IPS-18a (cell line): ENCODE data around the gene CCR5.

Source experiments
- H3K27ac ChIP-seq: one replicate; pipeline ENCODE4 v1.5.1; 2013; ENCODE audit warnings: low read length
- H3K27me3 ChIP-seq: one replicate; pipeline ENCODE4 v1.6.1; 2013; ENCODE audit warnings: mild to moderate bottlenecking, low read length; ENCODE audit not compliant: control insufficient read depth, insufficient read depth
- H3K36me3 ChIP-seq: one replicate; pipeline ENCODE4 v1.6.1; 2013; ENCODE audit warnings: low read depth, low read length; ENCODE audit not compliant: control insufficient read depth
- H3K4me1 ChIP-seq: one replicate; pipeline ENCODE4 v1.6.1; 2013; ENCODE audit warnings: low read depth, low read length; ENCODE audit not compliant: control insufficient read depth
- H3K4me3 ChIP-seq: one replicate; pipeline ENCODE4 v1.5.1; 2013; ENCODE audit warnings: low read length
- H3K9ac ChIP-seq: one replicate; pipeline ENCODE4 v1.6.1; 2013; ENCODE audit warnings: mild to moderate bottlenecking, low read length, moderate library complexity
- H3K9me3 ChIP-seq: one replicate; pipeline ENCODE4 v1.6.1; 2013; ENCODE audit warnings: low read depth, low read length; ENCODE audit not compliant: control insufficient read depth

Gene CCR5

DNA sequence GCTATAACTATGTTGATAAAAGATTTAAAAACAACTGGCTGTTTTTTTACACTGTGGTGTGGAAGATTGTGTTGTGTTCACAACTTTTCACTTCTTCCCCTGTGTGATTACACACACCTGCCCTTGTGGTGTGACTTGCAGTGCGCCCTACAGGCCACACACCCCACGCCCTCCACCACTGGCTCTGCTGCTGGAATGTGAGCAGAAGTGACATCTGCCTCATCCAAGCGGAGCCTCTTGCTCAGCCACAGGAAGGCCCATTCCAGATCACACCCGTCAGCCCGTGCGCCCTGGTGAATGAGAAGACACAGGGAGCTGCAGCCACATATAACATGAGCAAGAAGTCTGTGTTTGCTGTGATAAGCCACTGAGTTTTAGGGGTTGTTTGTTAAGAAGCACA is 9.8 kb upstream of the CCR5 start:
- no peaks in the 10 kb centered on the region for H3K36me3 ChIP-seq
- no peak overlapping the region for H3K9ac ChIP-seq
- H3K9me3 ChIP-seq = no peaks in the 10 kb centered on the region
- no peaks in the 10 kb centered on the region for H3K4me1 ChIP-seq
- H3K27me3 ChIP-seq = no peaks in the 10 kb centered on the region
- no peak overlapping the region for H3K4me3 ChIP-seq
- no peak overlapping the region for H3K27ac ChIP-seq

- Histone ChIP-seq H3K9me3 (no peaks in the 10 kb centered on the region), H3K27me3 (no peaks in the 10 kb centered on the region), H3K27ac (no peak overlapping the region)
Observed at GRCh38 chr3:46361408-46362283, 9.1 kb upstream of the CCR5 start.

GRCh38 chr3:46365041-46365440 is 5.7 kb upstream of the CCR5 start:
- H3K36me3 ChIP-seq = no peaks in the 10 kb centered on the region
- H3K9ac ChIP-seq = no peak overlapping the region
- no peaks in the 10 kb centered on the region for H3K4me1 ChIP-seq
- no peaks in the 10 kb centered on the region for H3K9me3 ChIP-seq
- H3K4me3 ChIP-seq = no peak overlapping the region
- no peak overlapping the region for H3K27ac ChIP-seq
- H3K27me3 ChIP-seq = no peaks in the 10 kb centered on the region

More at GRCh38 chr3:46361408-46362283, 9.1 kb upstream of the CCR5 start:
- Histone ChIP-seq H3K4me3 (no peak overlapping the region), H3K36me3 (no peaks in the 10 kb centered on the region), H3K4me1 (no peaks in the 10 kb centered on the region), H3K9ac (no peak overlapping the region)

DNA sequence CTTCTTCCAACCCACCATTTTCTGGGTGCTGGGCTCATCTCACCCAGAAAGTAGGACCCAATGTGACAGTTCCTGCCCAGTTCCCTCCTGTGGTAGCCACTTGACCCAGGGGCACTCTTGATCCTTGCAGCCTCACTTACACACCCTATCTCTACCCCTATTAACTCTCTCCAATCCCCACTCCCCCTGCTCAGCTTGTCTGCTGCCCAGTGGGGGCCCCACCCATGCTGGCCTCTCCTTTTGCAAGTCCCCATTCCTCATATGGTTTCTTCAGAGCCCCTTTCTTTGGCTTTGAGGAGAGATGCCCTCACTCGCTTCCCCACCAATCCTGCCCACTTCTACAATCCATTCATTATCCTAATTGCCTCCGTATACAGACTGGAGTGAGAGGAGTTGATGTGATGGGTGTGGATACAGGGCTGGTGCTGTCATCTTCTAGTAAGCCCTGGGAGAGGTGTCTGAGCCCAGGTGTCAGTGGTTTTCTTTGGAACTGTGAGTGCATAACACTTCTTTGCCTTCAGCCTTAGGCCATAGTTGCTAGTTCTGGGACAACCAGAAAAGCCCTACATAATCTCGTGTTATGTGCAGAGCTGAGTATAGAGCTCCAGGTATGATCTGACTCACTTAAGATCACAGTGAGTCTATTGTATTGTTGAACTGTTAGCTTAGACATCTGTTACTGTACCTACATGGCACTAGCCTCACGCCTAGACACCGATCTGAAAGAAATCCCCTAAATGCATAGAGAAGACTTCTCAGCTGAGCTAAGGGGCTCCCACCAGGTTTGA is 4.8 kb upstream of the CCR5 start:
- no peaks in the 10 kb centered on the region for H3K4me1 ChIP-seq
- no peak overlapping the region for H3K4me3 ChIP-seq
- no peaks in the 10 kb centered on the region for H3K36me3 ChIP-seq
- H3K9me3 ChIP-seq = no peaks in the 10 kb centered on the region
- no peak overlapping the region for H3K27ac ChIP-seq
- no peaks in the 10 kb centered on the region for H3K27me3 ChIP-seq
- no peak overlapping the region for H3K9ac ChIP-seq

- no peak overlapping the region for H3K9ac ChIP-seq
- H3K4me1 ChIP-seq = no peaks in the 10 kb centered on the region
- H3K36me3 ChIP-seq = no peaks in the 10 kb centered on the region
- no peak overlapping the region for H3K4me3 ChIP-seq
- H3K27me3 ChIP-seq = no peaks in the 10 kb centered on the region
- no peak overlapping the region for H3K27ac ChIP-seq
- H3K9me3 ChIP-seq = no peaks in the 10 kb centered on the region
Observed at GRCh38 chr3:46367811-46368210, 2.9 kb upstream of the CCR5 start.

- H3K4me1 ChIP-seq = no peaks in the 10 kb centered on the region
- H3K4me3 ChIP-seq = no peak overlapping the region
- H3K9me3 ChIP-seq = no peaks in the 10 kb centered on the region
- H3K9ac ChIP-seq = no peak overlapping the region
- no peak overlapping the region for H3K27ac ChIP-seq
- no peaks in the 10 kb centered on the region for H3K36me3 ChIP-seq
- H3K27me3 ChIP-seq = no peaks in the 10 kb centered on the region
Observed at GRCh38 chr3:46368569-46368968, 2.2 kb upstream of the CCR5 start.

GRCh38 chr3:46369151-46369550 is 1.6 kb upstream of the CCR5 start:
- Histone ChIP-seq H3K27ac (no peak overlapping the region), H3K4me1 (no peaks in the 10 kb centered on the region), H3K9me3 (no peaks in the 10 kb centered on the region), H3K36me3 (no peaks in the 10 kb centered on the region), H3K4me3 (no peak overlapping the region), H3K9ac (no peak overlapping the region), H3K27me3 (no peaks in the 10 kb centered on the region)

DNA sequence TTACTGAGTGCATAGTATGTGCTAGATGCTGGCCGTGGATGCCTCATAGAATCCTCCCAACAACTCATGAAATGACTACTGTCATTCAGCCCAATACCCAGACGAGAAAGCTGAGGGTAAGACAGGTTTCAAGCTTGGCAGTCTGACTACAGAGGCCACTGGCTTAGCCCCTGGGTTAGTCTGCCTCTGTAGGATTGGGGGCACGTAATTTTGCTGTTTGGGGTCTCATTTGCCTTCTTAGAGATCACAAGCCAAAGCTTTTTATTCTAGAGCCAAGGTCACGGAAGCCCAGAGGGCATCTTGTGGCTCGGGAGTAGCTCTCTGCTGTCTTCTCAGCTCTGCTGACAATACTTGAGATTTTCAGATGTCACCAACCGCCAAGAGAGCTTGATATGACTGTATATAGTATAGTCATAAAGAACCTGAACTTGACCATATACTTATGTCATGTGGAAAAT is 1.0 kb upstream of the CCR5 start:
- Histone ChIP-seq H3K9ac (no peak overlapping the region), H3K4me1 (no peaks in the 10 kb centered on the region), H3K9me3 (no peaks in the 10 kb centered on the region), H3K27ac (no peak overlapping the region), H3K4me3 (no peak overlapping the region), H3K27me3 (no peaks in the 10 kb centered on the region), H3K36me3 (no peaks in the 10 kb centered on the region)

DNA sequence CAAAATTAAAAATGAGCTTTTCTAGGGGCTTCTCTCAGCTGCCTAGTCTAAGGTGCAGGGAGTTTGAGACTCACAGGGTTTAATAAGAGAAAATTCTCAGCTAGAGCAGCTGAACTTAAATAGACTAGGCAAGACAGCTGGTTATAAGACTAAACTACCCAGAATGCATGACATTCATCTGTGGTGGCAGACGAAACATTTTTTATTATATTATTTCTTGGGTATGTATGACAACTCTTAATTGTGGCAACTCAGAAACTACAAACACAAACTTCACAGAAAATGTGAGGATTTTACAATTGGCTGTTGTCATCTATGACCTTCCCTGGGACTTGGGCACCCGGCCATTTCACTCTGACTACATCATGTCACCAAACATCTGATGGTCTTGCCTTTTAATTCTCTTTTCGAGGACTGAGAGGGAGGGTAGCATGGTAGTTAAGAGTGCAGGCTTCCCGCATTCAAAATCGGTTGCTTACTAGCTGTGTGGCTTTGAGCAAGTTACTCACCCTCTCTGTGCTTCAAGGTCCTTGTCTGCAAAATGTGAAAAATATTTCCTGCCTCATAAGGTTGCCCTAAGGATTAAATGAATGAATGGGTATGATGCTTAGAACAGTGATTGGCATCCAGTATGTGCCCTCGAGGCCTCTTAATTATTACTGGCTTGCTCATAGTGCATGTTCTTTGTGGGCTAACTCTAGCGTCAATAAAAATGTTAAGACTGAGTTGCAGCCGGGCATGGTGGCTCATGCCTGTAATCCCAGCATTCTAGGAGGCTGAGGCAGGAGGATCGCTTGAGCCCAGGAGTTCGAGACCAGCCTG is 984 bp downstream of the CCR5 start:
- no peaks in the 10 kb centered on the region for H3K9me3 ChIP-seq
- H3K4me3 ChIP-seq = no peak overlapping the region
- H3K4me1 ChIP-seq = peaks cover 4% of the 10 kb centered on the region
- no peaks in the 10 kb centered on the region for H3K27me3 ChIP-seq
- H3K27ac ChIP-seq = no peak overlapping the region
- no peaks in the 10 kb centered on the region for H3K36me3 ChIP-seq
- no peak overlapping the region for H3K9ac ChIP-seq

- Histone ChIP-seq H3K27ac (no peak overlapping the region), H3K36me3 (no peaks in the 10 kb centered on the region), H3K27me3 (no peaks in the 10 kb centered on the region), H3K9me3 (no peaks in the 10 kb centered on the region), H3K9ac (no peak overlapping the region), H3K4me3 (no peak overlapping the region), H3K4me1 (peaks cover 4% of the 10 kb centered on the region)
Observed at GRCh38 chr3:46372492-46373359, 2.0 kb downstream of the CCR5 start.
